Measurements from ENCODE around the gene RFTN1. TPM values are rescaled to one million over a fixed set of nuclear protein-coding genes. Genes with fewer than 3 reads are reported as not detected.
A peak's percentile ranks its signal among the peaks of the same experiment; 100 is the strongest.

RFTN1 gene
- total and polyA plus RNA-seq, 10 of the 15 experiments (the other 5 are each of a cell fraction or from before 2014, with no cell fraction given): 20.6 to 213 (median 147) TPM

- intact Hi-C loops (cut with micrococcal nuclease; ENCODE audit: unreplicated experiment): loop anchor here (5.0 kb wide), 1 partner anchor 119 kb away; no protein-coding TSS in a partner anchor
- H4K20me1 ChIP-seq (ENCODE audit: control insufficient read depth, insufficient read depth): no peaks in the 10 kb centered on the region
- no peaks in the 10 kb centered on the region for H3K27me3 ChIP-seq (replicated peaks in 1 of 2; ENCODE audit: control insufficient read depth in 2 of 2, insufficient read depth in 2 of 2, low read length in 1 of 2)
- H3K4me1 ChIP-seq (ENCODE audit: control insufficient read depth, insufficient read depth, low read length): peaks cover 13% of the 10 kb centered on the region
- RAD21 ChIA-PET (ENCODE audit: unreplicated experiment): interaction anchor here (0.7 to 3.9 kb wide), 16 partner anchors 13 to 847 kb away, joined by 3 to 91 read pairs (median 4); partner anchors contain the start of genes DPH3, OXNAD1 and RFTN1
- no peaks in the 10 kb centered on the region; the same call in 1 of the 2 replicates for H3K79me2 ChIP-seq (ENCODE audit: control insufficient read depth, insufficient read depth, low read length)
- peak; percentile 17 for ATAC-seq
- POLR2A ChIA-PET: no interaction called here
- CTCF ChIA-PET: interaction anchor here (0.6 to 8.7 kb wide), 11 partner anchors 22 to 287 kb away, joined by 3 to 170 read pairs (median 4); no protein-coding TSS in a partner anchor
- peaks cover 3% of the 10 kb centered on the region for H3K9me3 ChIP-seq (replicated peaks; ENCODE audit: control insufficient read depth, insufficient read depth, low read length)
- no peak for DNase-seq (ENCODE audit: low read depth, low spot score)
- 57% methylated on average over 4 of the region's 4 CpGs for WGBS (ENCODE audit: insufficient coverage, insufficient replicate concordance, low lambda C conversion rate, missing lambda C conversion rate)
- in situ Hi-C loops (cut with MboI): loop anchor here (5.0 to 10.0 kb wide), 2 partner anchors 264 to 497 kb away; no protein-coding TSS in a partner anchor
- no peak for FAIRE-seq
- H3K36me3 ChIP-seq (ENCODE audit: control insufficient read depth in 2 of 2, insufficient read depth in 2 of 2, low read length in 1 of 2): no peaks in the 10 kb centered on the region
- H3K27ac ChIP-seq (ENCODE audit: control insufficient read depth, insufficient read depth): no peak overlapping the region
- no peak overlapping the region for H3K4me3 ChIP-seq
- BruUV-seq (replicated peaks): no TSS peak
- H3K4me2 ChIP-seq (ENCODE audit: control insufficient read depth, insufficient read depth): no peak overlapping the region
- TF ChIP-seq SIN3A (IDR thresholded peaks at IDR 0.05; ENCODE audit: low read depth, low read length): 0 out of 2 replicates have a peak, but pooled peaks have one; percentile 2
- TF ChIP-seq YBX1 (IDR thresholded peaks at IDR 0.05): peak; percentile 66; the same call in 1 of the 2 replicates
- TF ChIP-seq RB1 (IDR thresholded peaks at IDR 0.05; ENCODE audit: borderline replicate concordance): no peak
- H3K9ac ChIP-seq (ENCODE audit: control insufficient read depth, insufficient read depth, low read length): no peak overlapping the region
- no peak overlapping the region for H2AFZ ChIP-seq (ENCODE audit: control insufficient read depth, low read depth, low read length)
- SMC1A ChIA-PET (ENCODE audit: uncharacterized antibody, unreplicated experiment): interaction anchor here (0.6 to 3.9 kb wide), 17 partner anchors 10 to 283 kb away, joined by 3 to 67 read pairs (median 6); no protein-coding TSS in a partner anchor
Measured at GRCh38 chr3:16551342-16551976, 38.0 kb upstream of the RFTN1 start.

- no TSS peak for BruUV-seq (replicated peaks)
- in situ Hi-C loops (cut with MboI): loop anchor here (5.0 to 10.0 kb wide), 2 partner anchors 264 to 496 kb away; no protein-coding TSS in a partner anchor
- TF ChIP-seq ZNF622 (IDR thresholded peaks at IDR 0.05) (no peak), EED (IDR thresholded peaks at IDR 0.05; ENCODE audit: low read depth) (0 out of 2 replicates have a peak, but pooled peaks have one; percentile 32), NKRF (conservative IDR thresholded peaks at IDR 0.05) (no peak), TCF12 (IDR thresholded peaks at IDR 0.05; ENCODE audit: low read depth, low read length) (no peak), ZNF207 (IDR thresholded peaks at IDR 0.05; ENCODE audit: borderline replicate concordance) (no peak; the same call in 1 of the 2 replicates), CREB1 (IDR thresholded peaks at IDR 0.05; ENCODE audit: low read depth) (no peak), GATAD2B (conservative IDR thresholded peaks at IDR 0.05; ENCODE audit: low read depth) (no peak), SPI1 (IDR thresholded peaks at IDR 0.05; ENCODE audit: borderline replicate concordance, insufficient read depth, low read depth, low read length) (no peak)
Measured at GRCh38 chr3:16550676-16551341, 37.3 kb upstream of the RFTN1 start.

More at GRCh38 chr3:16550676-16551341, 37.3 kb upstream of the RFTN1 start:
- H3K36me3 ChIP-seq (ENCODE audit: control insufficient read depth in 2 of 2, insufficient read depth in 2 of 2, low read length in 1 of 2): no peaks in the 10 kb centered on the region
- ChIA-PET POLR2A (interaction anchor here (0.7 to 1.5 kb wide), 6 partner anchors 15 to 283 kb away, joined by 3 to 4 read pairs (median 4); no protein-coding TSS in a partner anchor), CTCF (interaction anchor here (0.6 to 8.7 kb wide), 35 partner anchors 8 to 735 kb away, joined by 3 to 170 read pairs (median 4); partner anchors contain the start of genes DPH3 and OXNAD1), SMC1A (ENCODE audit: uncharacterized antibody, unreplicated experiment) (interaction anchor here (0.6 to 3.9 kb wide), 47 partner anchors 9 to 502 kb away, joined by 3 to 67 read pairs (median 4); partner anchors contain the start of genes DPH3 and OXNAD1), RAD21 (ENCODE audit: unreplicated experiment) (interaction anchor here (0.7 to 3.9 kb wide), 28 partner anchors 13 to 848 kb away, joined by 3 to 91 read pairs (median 5); partner anchors contain the start of genes DPH3, OXNAD1 and RFTN1)
- H3K27me3 ChIP-seq (replicated peaks in 1 of 2; ENCODE audit: control insufficient read depth in 2 of 2, insufficient read depth in 2 of 2, low read length in 1 of 2): no peaks in the 10 kb centered on the region
- H4K20me1 ChIP-seq (ENCODE audit: control insufficient read depth, insufficient read depth): no peaks in the 10 kb centered on the region
- DNase-seq (ENCODE audit: low read depth, low spot score) (peak; percentile 81), FAIRE-seq (peak; percentile 94), ATAC-seq (peak; percentile 98)
- peaks cover 3% of the 10 kb centered on the region for H3K9me3 ChIP-seq (replicated peaks; ENCODE audit: control insufficient read depth, insufficient read depth, low read length)
- WGBS (ENCODE audit: insufficient coverage, insufficient replicate concordance, low lambda C conversion rate, missing lambda C conversion rate): 9% methylated on average over 7 of the region's 7 CpGs
- H3K4me3 ChIP-seq: no peak overlapping the region
- H2AFZ ChIP-seq (ENCODE audit: control insufficient read depth, low read depth, low read length): peak overlapping the region; percentile 95
- intact Hi-C loops (cut with micrococcal nuclease; ENCODE audit: unreplicated experiment): loop anchor here (1.0 to 5.0 kb wide), 6 partner anchors 35 to 283 kb away; no protein-coding TSS in a partner anchor
- no peak overlapping the region for H3K9ac ChIP-seq (ENCODE audit: control insufficient read depth, insufficient read depth, low read length)
- H3K4me1 ChIP-seq (ENCODE audit: control insufficient read depth, insufficient read depth, low read length): peaks cover 13% of the 10 kb centered on the region
- H3K27ac ChIP-seq (ENCODE audit: control insufficient read depth, insufficient read depth): 0 out of 2 replicates have a peak overlapping the region, but pooled peaks have one; percentile 9
- H3K4me2 ChIP-seq (ENCODE audit: control insufficient read depth, insufficient read depth): peak overlapping the region; percentile 34
- H3K79me2 ChIP-seq (ENCODE audit: control insufficient read depth, insufficient read depth, low read length): no peaks in the 10 kb centered on the region; the same call in 1 of the 2 replicates
